NCI-H82 (cell line): Measurements from ENCODE around the gene VSTM2A.
"Not testable (repeated sequence)": the region's sequence is repeated elsewhere in the genome, so short reads cannot be mapped to it uniquely, and the experiment has no call there.

Experiments used
- DNase-seq: peaks from one replicate; lab custom pipeline; 2025; lab: John Stamatoyannopoulos, UW

The VSTM2A gene

GRCh38 chr7:54541669-54542625, at the start of gene VSTM2A:
Gene VSTM2A (plus strand): TSS chr7:54542375. CDS start chr7:54542731, 356 bp downstream.
- DNase-seq: peak; percentile 81

- DNase-seq: not testable (repeated sequence)
Measured at GRCh38 chr7:54504531-54504930, 37.6 kb upstream of the VSTM2A start.

- no peak for DNase-seq
Measured at GRCh38 chr7:54529568-54529967, 12.6 kb upstream of the VSTM2A start.

GRCh38 chr7:54538122-54538521, 4.1 kb upstream of the VSTM2A start:
- no peak for DNase-seq

GRCh38 chr7:54543051-54543488, 895 bp downstream of the VSTM2A start:
- peak; percentile 14 for DNase-seq

GRCh38 chr7:54544149-54544526, 2.0 kb downstream of the VSTM2A start:
- DNase-seq: no peak

- peak; percentile 34 for DNase-seq
Measured at GRCh38 chr7:54544527-54545240, 2.5 kb downstream of the VSTM2A start.

- no peak for DNase-seq
Measured at GRCh38 chr7:54545241-54545563, 3.0 kb downstream of the VSTM2A start.

- peak; percentile 79 for DNase-seq
Measured at GRCh38 chr7:54546081-54546985, 4.2 kb downstream of the VSTM2A start.

- DNase-seq: no peak
Measured at GRCh38 chr7:54546986-54547314, 4.8 kb downstream of the VSTM2A start.

GRCh38 chr7:54550471-54550870, 8.3 kb downstream of the VSTM2A start:
- peak; percentile 7 for DNase-seq

- DNase-seq: no peak
Measured at GRCh38 chr7:54556121-54556520, 13.9 kb downstream of the VSTM2A start.

GRCh38 chr7:54559401-54559800, 17.2 kb downstream of the VSTM2A start:
- DNase-seq: no peak

GRCh38 chr7:54560198-54560597, 18.0 kb downstream of the VSTM2A start:
- no peak for DNase-seq

GRCh38 chr7:54560723-54561122, 18.5 kb downstream of the VSTM2A start:
- DNase-seq: no peak

GRCh38 chr7:54563329-54563916, 21.2 kb downstream of the VSTM2A start:
- DNase-seq: peak; percentile 3

GRCh38 chr7:54565432-54565831, 23.3 kb downstream of the VSTM2A start:
- no peak for DNase-seq

- no peak for DNase-seq
Measured at GRCh38 chr7:54581511-54581910, 39.3 kb downstream of the VSTM2A start.

GRCh38 chr7:54591404-54592386, 49.5 kb downstream of the VSTM2A start:
- no peak for DNase-seq

- DNase-seq: no peak
Measured at GRCh38 chr7:54596747-54597146, 54.6 kb downstream of the VSTM2A start.

- no peak for DNase-seq
Measured at GRCh38 chr7:54615537-54615936, 73.4 kb downstream of the VSTM2A start.
